Type B pancreatic cell (in vitro differentiated cells): Measurements from ENCODE around the gene FANCC. TPM values are rescaled to one million over a fixed set of nuclear protein-coding genes. Genes with fewer than 3 reads are reported as not detected.
"Not testable (repeated sequence)": the region's sequence is repeated elsewhere in the genome, so short reads cannot be mapped to it uniquely, and the experiment has no call there.

Experiments
- DNase-seq: peaks from one replicate; pipeline ENCODE4 v3.0.0; 2021; ENCODE audit warnings: mixed read lengths; ENCODE audit not compliant: unreplicated experiment; ENCODE audit errors: extremely low spot score
- H3K27ac Mint-ChIP-seq: 2 replicates; pipeline ENCODE4 v1.8.0; 2021; ENCODE audit warnings: mild to moderate bottlenecking, mixed read lengths
- H3K27me3 Mint-ChIP-seq: 2 replicates; pipeline ENCODE4 v1.8.0; 2021; ENCODE audit warnings: mixed read lengths
- H3K36me3 Mint-ChIP-seq: 2 replicates; pipeline ENCODE4 v1.8.0; 2021; ENCODE audit warnings: mixed read lengths
- H3K4me1 Mint-ChIP-seq: one replicate; pipeline ENCODE4 v1.8.0; 2021; ENCODE audit warnings: mixed read lengths; ENCODE audit not compliant: unreplicated experiment
- H3K4me3 Mint-ChIP-seq: 2 replicates; pipeline ENCODE4 v1.8.0; 2021; ENCODE audit warnings: mild to moderate bottlenecking, mixed read lengths
- H3K9me3 Mint-ChIP-seq: 2 replicates; pipeline ENCODE4 v1.8.0; 2021; ENCODE audit warnings: mixed read lengths
- total RNA-seq: library from RNA; stranded (reverse); gene quantifications from 2 replicates; pipeline ENCODE4 v1.2.1, GENCODE V29; 2021; ENCODE audit warnings: low replicate concordance
- TF ChIP-seq, protein P1 (sequence below): fragments of 200-600 bp; sonication (generic); conservative IDR thresholded peaks from 2 replicates; pipeline ENCODE4 v1.5.0; 2021; ENCODE audit warnings: antibody characterized with exemption, mild to moderate bottlenecking

The FANCC gene
- total RNA-seq, 1 donor from 2014 or later = 19.2 TPM

- Mint-ChIP-seq H3K9me3 (no peaks in the 10 kb centered on the region), H3K36me3 (peaks cover 6% of the 10 kb centered on the region), H3K27me3 (no peaks in the 10 kb centered on the region), H3K4me1 (peaks cover 8% of the 10 kb centered on the region), H3K4me3 (no peak overlapping the region), H3K27ac (no peak overlapping the region)
- TF ChIP-seq, protein P1, sequence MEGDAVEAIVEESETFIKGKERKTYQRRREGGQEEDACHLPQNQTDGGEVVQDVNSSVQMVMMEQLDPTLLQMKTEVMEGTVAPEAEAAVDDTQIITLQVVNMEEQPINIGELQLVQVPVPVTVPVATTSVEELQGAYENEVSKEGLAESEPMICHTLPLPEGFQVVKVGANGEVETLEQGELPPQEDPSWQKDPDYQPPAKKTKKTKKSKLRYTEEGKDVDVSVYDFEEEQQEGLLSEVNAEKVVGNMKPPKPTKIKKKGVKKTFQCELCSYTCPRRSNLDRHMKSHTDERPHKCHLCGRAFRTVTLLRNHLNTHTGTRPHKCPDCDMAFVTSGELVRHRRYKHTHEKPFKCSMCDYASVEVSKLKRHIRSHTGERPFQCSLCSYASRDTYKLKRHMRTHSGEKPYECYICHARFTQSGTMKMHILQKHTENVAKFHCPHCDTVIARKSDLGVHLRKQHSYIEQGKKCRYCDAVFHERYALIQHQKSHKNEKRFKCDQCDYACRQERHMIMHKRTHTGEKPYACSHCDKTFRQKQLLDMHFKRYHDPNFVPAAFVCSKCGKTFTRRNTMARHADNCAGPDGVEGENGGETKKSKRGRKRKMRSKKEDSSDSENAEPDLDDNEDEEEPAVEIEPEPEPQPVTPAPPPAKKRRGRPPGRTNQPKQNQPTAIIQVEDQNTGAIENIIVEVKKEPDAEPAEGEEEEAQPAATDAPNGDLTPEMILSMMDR = no peak
- DNase-seq = no peak
Measured at GRCh38 chr9:95296761-95297160, 20.7 kb downstream of the FANCC start.

DNA sequence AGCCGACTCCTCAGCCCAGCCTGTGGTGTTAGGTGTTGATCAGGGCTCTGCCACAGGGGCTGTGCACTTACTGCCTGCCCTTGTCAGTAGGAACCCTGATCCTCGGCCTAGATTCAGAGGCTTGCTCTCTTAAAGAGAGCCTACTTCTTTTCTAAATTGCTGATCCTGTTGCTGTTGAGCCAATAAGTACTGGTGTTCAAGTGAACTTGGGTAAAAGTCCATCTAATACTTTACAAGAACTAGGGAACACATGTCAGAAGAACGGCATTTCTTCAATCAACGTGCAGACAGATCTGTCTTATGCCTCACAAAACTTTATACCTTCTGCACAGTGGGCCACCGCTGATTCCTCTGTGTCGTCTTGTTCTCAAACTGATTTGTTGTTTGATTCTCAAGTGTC, 24.2 kb downstream of the FANCC start:
- H3K36me3 Mint-ChIP-seq, H3K4me1 Mint-ChIP-seq, DNase-seq, H3K9me3 Mint-ChIP-seq, H3K27me3 Mint-ChIP-seq, H3K27ac Mint-ChIP-seq, H3K4me3 Mint-ChIP-seq: not testable (repeated sequence)

DNA sequence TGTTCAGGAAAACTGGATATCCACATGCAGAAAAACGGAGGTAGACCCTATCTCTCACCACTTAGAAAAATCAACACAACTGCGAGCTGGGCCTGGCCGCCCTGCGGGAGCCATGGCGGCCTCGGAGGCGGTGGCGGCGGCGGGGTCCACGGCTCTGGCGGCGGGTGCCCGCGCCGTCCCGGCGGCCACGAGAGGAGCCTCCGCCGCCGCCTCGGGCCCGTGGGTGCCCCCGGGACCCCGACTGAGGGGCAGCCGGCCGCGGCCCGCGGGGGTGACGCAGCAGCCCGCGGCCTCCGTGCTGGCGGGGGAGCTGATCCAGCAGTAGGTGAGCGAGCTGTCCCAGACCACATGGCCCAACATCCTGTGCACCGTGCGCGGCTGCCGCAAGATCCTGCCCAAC, 25.3 kb downstream of the FANCC start:
- H3K4me3 Mint-ChIP-seq = no peak overlapping the region
- H3K4me1 Mint-ChIP-seq = peaks cover 5% of the 10 kb centered on the region
- peaks cover 7% of the 10 kb centered on the region for H3K36me3 Mint-ChIP-seq
- no peak for DNase-seq
- TF ChIP-seq, protein P1 = no peak
- H3K9me3 Mint-ChIP-seq = no peaks in the 10 kb centered on the region
- H3K27me3 Mint-ChIP-seq = no peaks in the 10 kb centered on the region
- no peak overlapping the region for H3K27ac Mint-ChIP-seq

DNA sequence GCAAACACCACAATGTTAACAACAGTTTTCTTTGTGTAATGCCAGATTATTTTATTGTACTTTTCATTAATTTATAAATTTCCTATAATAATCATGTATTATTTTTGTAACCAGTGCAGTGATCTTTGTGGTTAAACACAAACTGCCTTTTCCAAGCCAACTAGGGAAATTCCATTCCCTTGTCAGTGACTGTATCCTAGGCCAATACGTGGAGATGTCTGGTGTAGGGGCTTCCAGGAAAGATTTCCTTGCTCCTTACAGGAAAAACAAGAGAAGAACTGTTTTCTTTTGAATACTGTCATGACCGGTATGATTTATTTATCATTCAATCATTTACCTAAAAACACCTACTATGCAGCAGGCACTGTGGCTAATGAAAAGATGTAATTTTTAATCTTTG, 31.4 kb downstream of the FANCC start:
- Mint-ChIP-seq H3K36me3 (no peaks in the 10 kb centered on the region), H3K27ac (no peak overlapping the region), H3K9me3 (peaks cover under 1% of the 10 kb centered on the region), H3K4me3 (no peak overlapping the region), H3K27me3 (no peaks in the 10 kb centered on the region), H3K4me1 (no peaks in the 10 kb centered on the region)
- TF ChIP-seq, protein P1 = no peak
- no peak for DNase-seq

DNA sequence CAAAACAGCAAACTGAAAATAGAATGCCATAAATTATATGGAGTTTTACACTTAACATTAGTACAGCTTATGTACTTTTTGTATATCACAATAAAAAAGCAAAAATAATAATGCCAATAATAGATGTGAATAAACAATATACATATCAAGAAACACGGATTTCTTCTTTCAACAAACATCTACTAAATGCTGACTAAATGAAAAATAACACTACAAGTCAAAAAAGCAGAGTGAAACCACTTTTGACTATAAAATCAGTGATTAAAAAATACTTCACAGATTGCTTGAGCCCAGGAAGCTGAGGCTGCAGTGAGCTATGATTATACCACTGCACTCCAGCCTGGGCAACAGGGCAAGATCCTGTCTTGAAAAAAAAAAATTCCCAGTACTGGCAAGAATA, 32.2 kb downstream of the FANCC start:
- Mint-ChIP-seq H3K27me3 (no peaks in the 10 kb centered on the region), H3K9me3 (peaks cover 7% of the 10 kb centered on the region), H3K4me3 (no peak overlapping the region), H3K4me1 (no peaks in the 10 kb centered on the region), H3K27ac (no peak overlapping the region), H3K36me3 (no peaks in the 10 kb centered on the region)
- no peak for DNase-seq
- TF ChIP-seq, protein P1 = no peak

DNA sequence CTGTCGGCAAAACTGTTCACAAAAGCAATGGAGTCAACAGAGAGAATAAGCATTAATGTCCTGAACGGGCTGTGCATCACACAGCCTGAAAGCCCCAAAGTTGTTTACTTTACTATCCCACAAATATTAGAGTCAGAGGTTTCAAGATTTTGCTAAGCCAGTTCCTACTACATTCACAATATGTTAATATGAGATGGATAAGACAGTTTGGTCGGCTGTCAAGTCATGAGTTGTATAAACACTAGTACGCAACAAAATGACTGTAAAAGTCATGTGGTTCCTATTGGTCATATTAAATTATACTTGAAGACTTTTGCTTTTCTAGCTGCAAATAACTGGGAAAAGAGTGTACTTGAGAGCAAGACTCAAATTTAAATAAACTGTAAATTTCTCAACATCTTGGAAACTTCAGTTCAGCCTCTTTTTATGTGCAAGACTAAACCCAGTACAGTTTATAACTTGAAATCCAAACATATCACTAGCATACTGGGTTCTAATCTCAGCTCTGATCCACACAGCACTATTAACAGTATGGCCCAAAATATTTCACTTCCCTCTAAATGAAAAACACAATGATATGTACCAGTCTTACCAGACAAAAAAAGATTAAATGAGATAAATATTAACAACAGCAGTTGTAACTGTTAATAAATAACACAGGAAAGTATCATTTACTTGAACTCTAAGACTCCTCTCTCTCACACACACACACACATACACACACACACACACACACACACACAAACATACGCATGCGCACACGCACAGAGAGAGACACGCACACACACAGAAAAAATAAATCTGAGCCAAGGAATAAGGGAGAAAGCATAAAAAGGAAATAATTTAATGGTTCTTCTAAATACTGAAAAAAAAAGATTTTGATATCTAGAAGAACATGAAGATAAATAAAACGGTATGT, 33.1 kb downstream of the FANCC start:
- Mint-ChIP-seq H3K36me3 (no peaks in the 10 kb centered on the region), H3K27me3 (no peaks in the 10 kb centered on the region), H3K4me1 (no peaks in the 10 kb centered on the region), H3K4me3 (no peak overlapping the region), H3K27ac (no peak overlapping the region), H3K9me3 (peaks cover 7% of the 10 kb centered on the region)
- DNase-seq = no peak
- TF ChIP-seq, protein P1 = no peak
